GM19023 (cell line): ENCODE measurements around the gene TAS2R38.
"Not testable (repeated sequence)": the region's sequence is repeated elsewhere in the genome, so short reads cannot be mapped to it uniquely, and the experiment has no call there.

Experiments used
- ATAC-seq: cut with Tn5 transposase; IDR thresholded peaks from one replicate; pipeline ENCODE4 v1.9.1; 2021; ENCODE audit warnings: mild to moderate bottlenecking, moderate library complexity; ENCODE audit not compliant: unreplicated experiment

Gene TAS2R38

GRCh38 chr7:141973673-141974072 is at the start of gene TAS2R38:
Gene TAS2R38, minus strand, starts transcription at chr7:141973773. Its CDS starts 84 bp downstream, at chr7:141973689.
- no peak for ATAC-seq

- no peak for ATAC-seq
Measured at GRCh38 chr7:142018154-142018553, 44.6 kb upstream of the TAS2R38 start.

GRCh38 chr7:142017451-142017850 is 43.9 kb upstream of the TAS2R38 start:
- ATAC-seq: no peak

- no peak for ATAC-seq
Measured at GRCh38 chr7:142012825-142013511, 39.4 kb upstream of the TAS2R38 start.

GRCh38 chr7:142010952-142011548 is 37.5 kb upstream of the TAS2R38 start:
- ATAC-seq: no peak

- ATAC-seq: no peak
Measured at GRCh38 chr7:142009187-142009586, 35.6 kb upstream of the TAS2R38 start.

GRCh38 chr7:142006577-142006976 is 33.0 kb upstream of the TAS2R38 start:
- no peak for ATAC-seq

GRCh38 chr7:142002179-142002578 is 28.6 kb upstream of the TAS2R38 start:
- no peak for ATAC-seq

- no peak for ATAC-seq
Measured at GRCh38 chr7:142001163-142001874, 27.7 kb upstream of the TAS2R38 start.

GRCh38 chr7:142000244-142000643 is 26.7 kb upstream of the TAS2R38 start:
- ATAC-seq: no peak

- ATAC-seq: no peak
Measured at GRCh38 chr7:141999058-141999623, 25.6 kb upstream of the TAS2R38 start.

GRCh38 chr7:141993354-141993753 is 19.8 kb upstream of the TAS2R38 start:
- no peak for ATAC-seq

- no peak for ATAC-seq
Measured at GRCh38 chr7:141992688-141993087, 19.1 kb upstream of the TAS2R38 start.

GRCh38 chr7:141992156-141992555 is 18.6 kb upstream of the TAS2R38 start:
- no peak for ATAC-seq

- ATAC-seq: no peak
Measured at GRCh38 chr7:141991140-141991539, 17.6 kb upstream of the TAS2R38 start.

- ATAC-seq: no peak
Measured at GRCh38 chr7:141990011-141990725, 16.6 kb upstream of the TAS2R38 start.

GRCh38 chr7:141987803-141988202 is 14.2 kb upstream of the TAS2R38 start:
- ATAC-seq: not testable (repeated sequence)

GRCh38 chr7:141986923-141987322 is 13.3 kb upstream of the TAS2R38 start:
- ATAC-seq: no peak

GRCh38 chr7:141985926-141986325 is 12.4 kb upstream of the TAS2R38 start:
- ATAC-seq: not testable (repeated sequence)

GRCh38 chr7:141979568-141979967 is 6.0 kb upstream of the TAS2R38 start:
- no peak for ATAC-seq

- no peak for ATAC-seq
Measured at GRCh38 chr7:141978351-141978750, 4.8 kb upstream of the TAS2R38 start.
